K562 (cell line): ENCODE data around the gene PGM3. TPM values are rescaled to one million over a fixed set of nuclear protein-coding genes. Genes with fewer than 3 reads are reported as not detected.
A peak's percentile ranks its signal among the peaks of the same experiment; 100 is the strongest.

Experiments
- ARID1B ChIP-seq: fragments of 450-650 bp; IDR thresholded peaks from 2 replicates; pipeline ENCODE4 v1.6.1; 2016; ENCODE audit warnings: antibody characterized with exemption, mild to moderate bottlenecking, inconsistent platforms
- ATF1 ChIP-seq, 2 experiments: fragments of 450-650 bp in 1 of 2; IDR thresholded peaks; 2 replicates each; pipeline ENCODE4 v1.6.1; 2016; ENCODE audit warnings: missing compliant biosample characterization in 1 of 2, missing genetic modification characterization in 1 of 2
- CBFA2T2 ChIP-seq: fragments of 450-650 bp; conservative IDR thresholded peaks from 2 replicates; pipeline ENCODE4 v1.6.1; 2017; ENCODE audit warnings: mild to moderate bottlenecking
- CBFA2T3 ChIP-seq: fragments of 450-650 bp; IDR thresholded peaks from 2 replicates; pipeline ENCODE4 v1.6.1; 2017
- DDX20 ChIP-seq: fragments of 450-650 bp; IDR thresholded peaks from 2 replicates; pipeline ENCODE4 v1.6.1; 2016; ENCODE audit warnings: missing genetic modification characterization, low read depth, mild to moderate bottlenecking, missing compliant biosample characterization, moderate library complexity
- DPF2 ChIP-seq: fragments of 450-650 bp; IDR thresholded peaks from 2 replicates; pipeline ENCODE4 v1.6.1; 2016
- EGR1 ChIP-seq: fragments of 450-650 bp; conservative IDR thresholded peaks from 2 replicates; pipeline ENCODE4 v1.6.1; 2017; ENCODE audit warnings: mild to moderate bottlenecking
- EP300 ChIP-seq: IDR thresholded peaks from 2 replicates; pipeline ENCODE4 v1.6.1; 2012; ENCODE audit warnings: low read length, improper control_type of control experiment
- FOXJ3 ChIP-seq: sonication (generic); formaldehyde crosslinking; IDR thresholded peaks from 2 replicates; pipeline ENCODE4 v1.4.0; 2020; ENCODE audit warnings: mild to moderate bottlenecking, missing genetic modification reagents
- HDAC2 ChIP-seq: fragments of 450-650 bp; IDR thresholded peaks from 2 replicates; pipeline ENCODE4 v1.6.1; 2016; ENCODE audit warnings: mild to moderate bottlenecking
- KDM1A ChIP-seq, 2 experiments: fragments of 450-650 bp; IDR thresholded peaks; 2 replicates each; pipeline ENCODE4 v1.6.1; 2016; ENCODE audit warnings: mild to moderate bottlenecking in 2 of 2
- KLF16 ChIP-seq: IDR thresholded peaks from 2 replicates; pipeline ENCODE4 v1.6.1; 2016; ENCODE audit warnings: antibody characterized with exemption
- MECOM ChIP-seq: fragments of 250-450 bp; sonication (Bioruptor Pico); IDR thresholded peaks from 2 replicates; pipeline ENCODE4 v1.8.0; 2022; ENCODE audit warnings: inconsistent platforms
- NCOR1 ChIP-seq: fragments of 450-650 bp; IDR thresholded peaks from 2 replicates; pipeline ENCODE4 v1.6.1; 2016; ENCODE audit warnings: mild to moderate bottlenecking, moderate library complexity
- RCOR1 ChIP-seq, 2 experiments: IDR thresholded peaks; 2 replicates each; pipeline ENCODE4 v1.6.1; 2012; ENCODE audit warnings: low read depth in 2 of 2, low read length in 2 of 2, borderline replicate concordance in 1 of 2, improper control_type of control experiment in 1 of 2
- SMARCE1 ChIP-seq: fragments of 450-650 bp; IDR thresholded peaks from 2 replicates; pipeline ENCODE4 v1.7.1; 2016; ENCODE audit warnings: mild to moderate bottlenecking
- SP2 ChIP-seq: IDR thresholded peaks from 2 replicates; pipeline ENCODE4 v1.6.1; 2011; ENCODE audit warnings: mild to moderate bottlenecking, low read depth, low read length, moderate library complexity; ENCODE audit not compliant: poor library complexity, severe bottlenecking; ENCODE audit errors: extremely low read depth
- STAT5A ChIP-seq: IDR thresholded peaks from 2 replicates; pipeline ENCODE4 v1.6.1; 2012; ENCODE audit warnings: low read length, inconsistent platforms, borderline replicate concordance
- TBL1XR1 ChIP-seq, 2 experiments: IDR thresholded peaks; 2 replicates each; pipeline ENCODE4 v1.6.1; 2012; ENCODE audit warnings: improper control_type of control experiment in 2 of 2, low read length in 2 of 2, mild to moderate bottlenecking in 1 of 2
- TEAD4 ChIP-seq, 2 experiments: sonication (generic) in 1 of 2; formaldehyde crosslinking in 1 of 2; IDR thresholded peaks; 2 replicates each; pipeline versions ENCODE4 v1.6.1 to v1.8.0; 2012 to 2022; ENCODE audit warnings: borderline replicate concordance in 1 of 2, inconsistent platforms in 1 of 2, low read length in 1 of 2, mild to moderate bottlenecking in 1 of 2, missing genetic modification reagents in 1 of 2
- ZEB2 ChIP-seq: fragments of 450-650 bp; IDR thresholded peaks from 2 replicates; pipeline ENCODE4 v1.6.1; 2016
- polyA plus RNA-seq, 8 experiments: library from polyadenylated mRNA; depleted of rRNA in 4 of 8; stranded (reverse) in 5 of 8; unstranded in 3 of 8; fragments of >200 nt; fragmentation: Nextera tagmentation in 2 of 8; fragmentation: Illumina TruSeq in 1 of 8; extraction: Ambion mirVana in 2 of 8; extraction: Trizol in 1 of 8; gene quantifications; 2 replicates each; pipeline versions ENCODE4 v1.2.1 to v1.2.3, GENCODE V29; 2011 to 2014; ENCODE audit warnings: inconsistent platforms in 1 of 8, missing spikeins in 1 of 8
- total RNA-seq, 7 experiments: library from RNA; depleted of rRNA in 6 of 7; stranded (reverse); fragments of >200 nt in 6 of 7; fragmentation: Illumina TruSeq in 2 of 7; extraction: Trizol in 2 of 7; gene quantifications; 2 replicates each; pipeline versions ENCODE4 v1.2.1 to v1.2.3, GENCODE V29; 2011 to 2021; ENCODE audit warnings: low replicate concordance in 1 of 7
- TF ChIP-seq, protein P1 (sequence below): sonication (generic); IDR thresholded peaks from 2 replicates; pipeline ENCODE4 v1.6.1; 2016
- TF ChIP-seq, protein P2 (sequence below): fragments of 250-450 bp; sonication (Bioruptor Pico); IDR thresholded peaks from 2 replicates; pipeline ENCODE4 v1.4.0; 2020; ENCODE audit warnings: mild to moderate bottlenecking, moderate library complexity
- TF ChIP-seq, protein P3 (sequence below): fragments of 250-450 bp; sonication (Bioruptor Pico); IDR thresholded peaks from 2 replicates; pipeline ENCODE4 v1.4.0; 2020

Gene PGM3
- total and polyA plus RNA-seq, 9 of the 15 experiments (the other 6 are each of a cell fraction or from before 2014, with no cell fraction given) = 19.1 to 107 (median 50.5) TPM

DNA sequence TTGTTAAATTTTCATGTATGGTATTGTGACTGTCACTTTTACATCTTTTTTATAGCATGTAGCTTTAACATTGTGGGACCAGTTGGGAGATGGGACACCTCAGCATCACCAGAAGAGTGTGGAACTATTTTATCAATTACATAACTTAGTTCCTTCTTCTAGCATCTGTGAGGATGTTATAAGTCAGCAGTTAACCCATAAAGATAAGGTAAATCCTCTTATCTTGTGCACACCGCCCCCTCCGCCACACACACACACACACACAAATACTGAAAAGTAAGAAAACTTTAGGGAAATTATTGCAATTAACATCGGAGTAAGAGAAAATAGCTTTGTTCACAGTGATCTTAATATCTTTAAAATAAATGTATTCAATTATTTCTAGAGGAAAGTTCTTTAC, 60.9 kb downstream of the PGM3 start (continued):
- TF ChIP-seq, protein P1, sequence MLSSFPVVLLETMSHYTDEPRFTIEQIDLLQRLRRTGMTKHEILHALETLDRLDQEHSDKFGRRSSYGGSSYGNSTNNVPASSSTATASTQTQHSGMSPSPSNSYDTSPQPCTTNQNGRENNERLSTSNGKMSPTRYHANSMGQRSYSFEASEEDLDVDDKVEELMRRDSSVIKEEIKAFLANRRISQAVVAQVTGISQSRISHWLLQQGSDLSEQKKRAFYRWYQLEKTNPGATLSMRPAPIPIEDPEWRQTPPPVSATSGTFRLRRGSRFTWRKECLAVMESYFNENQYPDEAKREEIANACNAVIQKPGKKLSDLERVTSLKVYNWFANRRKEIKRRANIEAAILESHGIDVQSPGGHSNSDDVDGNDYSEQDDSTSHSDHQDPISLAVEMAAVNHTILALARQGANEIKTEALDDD = peak; percentile 73
- 0 out of 2 replicates have a peak, but pooled peaks have one; percentile 16 for TF ChIP-seq ZEB2
- TF ChIP-seq STAT5A = 0 out of 2 replicates have a peak, but pooled peaks have one; percentile 13
- TF ChIP-seq KLF16 = peak; percentile 42; the same call in 1 of the 2 replicates
- no peak for TF ChIP-seq ATF1 (CRISPR knock-in tag; IDR thresholded peaks at IDR 0.05)
- TF ChIP-seq ATF1 (tag; IDR thresholded peaks at IDR 0.05) = no peak
- peak; percentile 64 for TF ChIP-seq CBFA2T2
- peak in 1 of 2 experiments; percentile 55; a peak in 1 of 4 replicates for TF ChIP-seq TBL1XR1 (IDR thresholded peaks at IDR 0.05; ENCODE audit: low read length in 2 of 2)
- TF ChIP-seq, protein P2, sequence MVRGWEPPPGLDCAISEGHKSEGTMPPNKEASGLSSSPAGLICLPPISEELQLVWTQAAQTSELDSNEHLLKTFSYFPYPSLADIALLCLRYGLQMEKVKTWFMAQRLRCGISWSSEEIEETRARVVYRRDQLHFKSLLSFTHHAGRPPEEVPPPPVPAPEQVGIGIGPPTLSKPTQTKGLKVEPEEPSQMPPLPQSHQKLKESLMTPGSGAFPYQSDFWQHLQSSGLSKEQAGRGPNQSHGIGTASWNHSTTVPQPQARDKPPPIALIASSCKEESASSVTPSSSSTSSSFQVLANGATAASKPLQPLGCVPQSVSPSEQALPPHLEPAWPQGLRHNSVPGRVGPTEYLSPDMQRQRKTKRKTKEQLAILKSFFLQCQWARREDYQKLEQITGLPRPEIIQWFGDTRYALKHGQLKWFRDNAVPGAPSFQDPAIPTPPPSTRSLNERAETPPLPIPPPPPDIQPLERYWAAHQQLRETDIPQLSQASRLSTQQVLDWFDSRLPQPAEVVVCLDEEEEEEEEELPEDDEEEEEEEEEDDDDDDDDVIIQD (CRISPR knock-in tag) = no peak
- peak; percentile 84 for TF ChIP-seq ARID1B
- peak; percentile 44; the same call in 1 of the 2 replicates for TF ChIP-seq HDAC2
- peak; percentile 24 to 52; a peak in 3 of 4 replicates for TF ChIP-seq KDM1A (IDR thresholded peaks at IDR 0.05)
- no peak for TF ChIP-seq FOXJ3 (CRISPR knock-in tag)
- peak; percentile 80 for TF ChIP-seq TEAD4 (IDR thresholded peaks at IDR 0.05; ENCODE audit: low read length)
- no peak for TF ChIP-seq TEAD4 (CRISPR knock-in tag; IDR thresholded peaks at IDR 0.05; ENCODE audit: borderline replicate concordance)
- TF ChIP-seq CBFA2T3 = peak; percentile 82
- TF ChIP-seq SP2 = no peak
- TF ChIP-seq EP300 = peak; percentile 75; the same call in 1 of the 2 replicates
- peak; percentile 39; the same call in 1 of the 2 replicates for TF ChIP-seq SMARCE1
- TF ChIP-seq EGR1 = peak; percentile 67
- TF ChIP-seq NCOR1 = peak; percentile 67
- TF ChIP-seq, protein P3, sequence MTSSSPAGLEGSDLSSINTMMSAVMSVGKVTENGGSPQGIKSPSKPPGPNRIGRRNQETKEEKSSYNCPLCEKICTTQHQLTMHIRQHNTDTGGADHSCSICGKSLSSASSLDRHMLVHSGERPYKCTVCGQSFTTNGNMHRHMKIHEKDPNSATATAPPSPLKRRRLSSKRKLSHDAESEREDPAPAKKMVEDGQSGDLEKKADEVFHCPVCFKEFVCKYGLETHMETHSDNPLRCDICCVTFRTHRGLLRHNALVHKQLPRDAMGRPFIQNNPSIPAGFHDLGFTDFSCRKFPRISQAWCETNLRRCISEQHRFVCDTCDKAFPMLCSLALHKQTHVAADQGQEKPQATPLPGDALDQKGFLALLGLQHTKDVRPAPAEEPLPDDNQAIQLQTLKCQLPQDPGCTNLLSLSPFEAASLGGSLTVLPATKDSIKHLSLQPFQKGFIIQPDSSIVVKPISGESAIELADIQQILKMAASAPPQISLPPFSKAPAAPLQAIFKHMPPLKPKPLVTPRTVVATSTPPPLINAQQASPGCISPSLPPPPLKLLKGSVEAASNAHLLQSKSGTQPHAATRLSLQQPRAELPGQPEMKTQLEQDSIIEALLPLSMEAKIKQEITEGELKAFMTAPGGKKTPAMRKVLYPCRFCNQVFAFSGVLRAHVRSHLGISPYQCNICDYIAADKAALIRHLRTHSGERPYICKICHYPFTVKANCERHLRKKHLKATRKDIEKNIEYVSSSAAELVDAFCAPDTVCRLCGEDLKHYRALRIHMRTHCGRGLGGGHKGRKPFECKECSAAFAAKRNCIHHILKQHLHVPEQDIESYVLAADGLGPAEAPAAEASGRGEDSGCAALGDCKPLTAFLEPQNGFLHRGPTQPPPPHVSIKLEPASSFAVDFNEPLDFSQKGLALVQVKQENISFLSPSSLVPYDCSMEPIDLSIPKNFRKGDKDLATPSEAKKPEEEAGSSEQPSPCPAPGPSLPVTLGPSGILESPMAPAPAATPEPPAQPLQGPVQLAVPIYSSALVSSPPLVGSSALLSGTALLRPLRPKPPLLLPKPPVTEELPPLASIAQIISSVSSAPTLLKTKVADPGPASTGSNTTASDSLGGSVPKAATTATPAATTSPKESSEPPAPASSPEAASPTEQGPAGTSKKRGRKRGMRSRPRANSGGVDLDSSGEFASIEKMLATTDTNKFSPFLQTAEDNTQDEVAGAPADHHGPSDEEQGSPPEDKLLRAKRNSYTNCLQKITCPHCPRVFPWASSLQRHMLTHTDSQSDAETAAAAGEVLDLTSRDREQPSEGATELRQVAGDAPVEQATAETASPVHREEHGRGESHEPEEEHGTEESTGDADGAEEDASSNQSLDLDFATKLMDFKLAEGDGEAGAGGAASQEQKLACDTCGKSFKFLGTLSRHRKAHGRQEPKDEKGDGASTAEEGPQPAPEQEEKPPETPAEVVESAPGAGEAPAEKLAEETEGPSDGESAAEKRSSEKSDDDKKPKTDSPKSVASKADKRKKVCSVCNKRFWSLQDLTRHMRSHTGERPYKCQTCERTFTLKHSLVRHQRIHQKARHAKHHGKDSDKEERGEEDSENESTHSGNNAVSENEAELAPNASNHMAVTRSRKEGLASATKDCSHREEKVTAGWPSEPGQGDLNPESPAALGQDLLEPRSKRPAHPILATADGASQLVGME (CRISPR knock-in tag) = 0 out of 2 replicates have a peak, but pooled peaks have one; percentile 46
- TF ChIP-seq MECOM = peak; percentile 70
- TF ChIP-seq RCOR1 (IDR thresholded peaks at IDR 0.05; ENCODE audit: borderline replicate concordance in 1 of 2, low read depth in 2 of 2, low read length in 2 of 2) = peak in 1 of 2 experiments; percentile 92; a peak in 2 of 4 replicates
- no peak for TF ChIP-seq DDX20 (tag)
- peak; percentile 74 for TF ChIP-seq DPF2
